T-helper 2 cell treated with Interferon-gamma antibody and Interleukin-4, amounts not matched to agents 100 ng/mL and 5 ng/mL, for 36 hours (primary cell): ENCODE measurements around the gene NCAM2. TPM values are rescaled to one million over a fixed set of nuclear protein-coding genes. Genes with fewer than 3 reads are reported as not detected.
"Not testable (repeated sequence)": the region's sequence is repeated elsewhere in the genome, so short reads cannot be mapped to it uniquely, and the experiment has no call there.

Experiments used
- intact Hi-C: fragments of 100-400 bp; cut with micrococcal nuclease; formaldehyde crosslinking; loops from one replicate; pipeline ENCODE4 v1.15.1; 2023
- total RNA-seq: library from RNA; stranded (reverse); gene quantifications from 2 replicates; pipeline ENCODE4 v1.2.3, GENCODE V29; 2022

The NCAM2 gene
- total RNA-seq, 1 donor from 2014 or later: 0.02 TPM

- intact Hi-C loops: no loop called here
Observed at GRCh38 chr21:21101911-21102310, 103.7 kb downstream of the NCAM2 start.

DNA sequence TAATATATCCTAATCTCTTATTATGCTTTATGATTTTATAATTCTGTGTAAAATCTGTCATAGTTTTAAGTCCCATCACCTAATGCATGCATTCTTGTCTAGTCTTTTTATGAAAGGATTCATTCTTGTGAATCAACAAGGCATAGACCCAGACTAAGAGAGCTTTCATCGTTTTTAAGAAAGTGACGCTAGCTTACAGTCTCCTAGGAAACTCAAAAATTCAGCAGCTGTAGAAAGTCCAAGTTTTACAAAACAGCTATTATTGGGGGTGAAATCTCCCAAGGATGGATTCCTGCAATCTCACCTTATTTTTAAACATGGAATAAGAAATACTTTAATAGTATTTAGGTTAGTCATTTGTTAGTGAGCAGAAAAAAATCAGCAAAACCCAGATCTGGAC is 104.7 kb downstream of the NCAM2 start:
- intact Hi-C loops: no loop called here

DNA sequence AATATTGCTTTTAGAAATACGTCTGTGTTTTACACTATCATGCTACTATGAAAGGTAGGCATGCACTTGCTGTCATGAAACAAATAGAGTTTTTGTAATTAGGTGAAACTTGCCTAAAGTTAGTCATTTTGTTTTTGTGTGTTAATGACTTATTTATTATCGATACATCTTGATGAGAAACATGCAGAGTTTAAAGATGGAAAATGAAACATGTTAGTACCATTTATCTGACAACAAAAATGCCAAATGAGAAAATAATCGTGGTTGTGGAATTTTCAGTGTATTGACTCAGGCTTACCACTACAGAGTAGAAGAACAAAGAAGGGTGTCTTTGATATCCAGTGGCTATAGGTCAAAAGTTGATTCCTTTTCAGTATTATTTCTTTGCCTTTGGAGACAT is 105.5 kb downstream of the NCAM2 start:
- intact Hi-C loops: no loop called here

GRCh38 chr21:21109736-21110135 is 111.5 kb downstream of the NCAM2 start:
- intact Hi-C loops: no loop called here

DNA sequence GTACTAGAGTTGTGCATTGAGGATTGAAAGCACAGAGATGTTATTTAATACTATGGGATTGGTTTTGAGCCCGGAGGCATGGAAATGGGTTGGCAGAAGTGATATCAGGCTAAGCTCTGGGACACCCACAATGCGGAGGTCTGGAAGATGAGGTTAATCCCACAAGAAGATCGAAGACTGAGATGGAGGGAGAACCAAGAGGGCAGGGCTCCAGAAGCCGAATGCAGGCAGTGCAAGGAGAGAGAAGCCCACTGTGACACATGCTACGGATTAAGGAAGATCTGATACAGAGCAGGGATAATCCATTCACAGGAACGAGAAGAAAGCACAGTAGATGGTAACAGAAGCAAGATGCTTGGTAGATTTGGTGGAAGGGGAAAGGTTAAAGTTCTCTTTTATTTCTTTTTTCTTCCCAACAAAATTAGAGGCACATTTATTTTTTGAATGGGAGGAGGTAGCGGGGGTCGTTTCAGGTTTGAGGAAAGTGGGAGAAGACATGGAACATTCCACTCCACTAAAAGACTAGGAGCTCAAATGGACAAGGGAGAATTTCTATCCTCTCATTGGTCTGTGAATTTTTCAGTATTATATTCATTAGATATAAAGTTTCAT is 113.2 kb downstream of the NCAM2 start:
- intact Hi-C loops: no loop called here

DNA sequence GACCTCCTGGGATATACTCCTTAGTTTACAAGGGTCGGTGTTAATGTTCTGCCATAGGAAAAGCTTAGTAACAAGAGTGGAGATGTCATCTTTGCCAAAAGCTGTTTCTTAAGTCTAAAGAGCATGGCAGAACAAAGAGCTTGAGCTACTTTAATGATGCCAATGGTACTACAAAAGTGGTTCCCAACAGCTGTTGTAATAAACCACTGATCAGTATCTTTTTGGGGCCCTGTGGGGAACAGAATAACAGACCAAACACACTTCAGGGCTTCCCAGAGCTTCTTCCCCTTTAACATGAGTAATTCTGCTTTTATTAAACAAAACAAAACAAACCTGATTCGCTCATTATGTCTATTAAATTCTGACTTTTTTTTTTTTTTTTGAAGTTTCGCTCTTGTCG is 116.3 kb downstream of the NCAM2 start:
- intact Hi-C loops: no loop called here

DNA sequence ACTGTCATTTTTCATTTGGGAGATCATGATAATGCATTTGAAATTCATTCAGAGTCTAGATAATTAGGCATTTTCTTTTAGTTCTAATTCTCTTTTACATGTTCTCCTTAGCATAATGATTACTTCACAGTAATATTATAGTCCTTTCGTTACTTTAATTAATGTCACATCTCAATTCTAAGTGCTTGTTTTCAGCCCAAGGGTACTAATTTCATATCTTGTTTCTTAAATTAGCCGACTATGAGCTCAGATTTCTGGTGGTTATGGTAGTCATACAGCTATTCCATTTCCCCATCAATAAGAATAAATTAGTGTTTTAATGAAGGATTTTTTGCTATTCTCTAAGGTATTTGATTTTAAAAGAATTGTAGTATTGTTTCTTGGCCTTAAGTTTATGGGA is 120.9 kb downstream of the NCAM2 start:
- intact Hi-C loops: no loop called here

GRCh38 chr21:21122680-21123079 is 124.5 kb downstream of the NCAM2 start:
- intact Hi-C loops: no loop called here

- intact Hi-C loops: no loop called here
Observed at GRCh38 chr21:21132390-21132789, 134.2 kb downstream of the NCAM2 start.

GRCh38 chr21:21137986-21138385 is 139.8 kb downstream of the NCAM2 start:
- intact Hi-C loops: no loop called here

GRCh38 chr21:21146587-21147373 is 148.6 kb downstream of the NCAM2 start:
- intact Hi-C loops: no loop called here

DNA sequence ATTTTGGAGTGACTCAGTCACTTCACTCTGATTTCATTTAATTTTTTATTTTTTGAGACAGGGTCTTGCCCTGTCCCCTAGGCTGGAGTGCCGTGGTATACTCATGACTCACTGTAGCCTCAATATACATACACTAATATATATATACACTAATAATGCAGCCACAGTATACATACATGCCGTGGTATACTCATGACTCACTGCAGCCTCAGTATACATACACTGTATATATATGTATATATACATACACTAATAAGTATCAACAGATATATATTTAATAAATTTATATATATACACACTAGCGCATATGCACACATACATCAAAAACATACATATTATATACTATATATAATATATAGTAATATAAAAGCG is 149.2 kb downstream of the NCAM2 start:
- intact Hi-C loops: no loop called here

DNA sequence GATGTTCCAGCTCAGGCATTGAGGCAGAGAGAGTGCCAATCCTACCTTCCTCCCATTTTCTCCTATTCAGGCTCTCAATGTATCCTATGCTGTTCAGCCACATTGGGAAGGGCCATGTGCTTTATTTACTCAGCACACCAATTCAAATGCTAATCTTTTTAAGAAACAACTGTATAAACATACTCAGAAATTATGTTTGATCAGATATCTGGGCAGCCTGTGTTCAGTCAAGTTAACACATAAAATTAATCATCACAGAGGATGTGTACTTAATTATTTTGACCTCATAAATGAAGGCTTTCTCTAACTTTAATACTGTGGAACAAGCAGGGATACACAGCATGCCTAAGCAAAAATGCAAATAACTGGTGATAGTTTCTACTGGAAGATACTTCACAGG is 149.8 kb downstream of the NCAM2 start:
- intact Hi-C loops: no loop called here

GRCh38 chr21:21148514-21148913 is 150.3 kb downstream of the NCAM2 start:
- intact Hi-C loops: no loop called here

DNA sequence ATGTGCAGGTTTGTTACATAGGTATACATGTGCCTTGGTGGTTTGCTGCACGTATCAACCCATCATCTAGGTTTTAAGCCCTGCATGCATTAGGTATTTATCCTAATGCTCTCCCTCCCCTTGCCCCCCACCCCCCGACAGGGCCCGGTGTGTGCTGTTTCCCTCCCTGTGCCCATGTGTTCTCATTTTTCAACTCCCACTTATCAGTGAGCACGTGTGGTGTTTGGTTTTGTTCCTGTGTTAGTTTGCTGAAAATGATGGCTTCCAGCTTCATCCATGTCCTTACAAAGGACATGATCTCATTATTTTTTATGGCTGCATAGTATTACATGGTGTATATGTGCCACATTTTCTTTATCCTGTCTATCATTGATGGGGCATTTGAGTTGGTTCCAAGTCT is 151.2 kb downstream of the NCAM2 start:
- intact Hi-C loops: not testable (repeated sequence)

DNA sequence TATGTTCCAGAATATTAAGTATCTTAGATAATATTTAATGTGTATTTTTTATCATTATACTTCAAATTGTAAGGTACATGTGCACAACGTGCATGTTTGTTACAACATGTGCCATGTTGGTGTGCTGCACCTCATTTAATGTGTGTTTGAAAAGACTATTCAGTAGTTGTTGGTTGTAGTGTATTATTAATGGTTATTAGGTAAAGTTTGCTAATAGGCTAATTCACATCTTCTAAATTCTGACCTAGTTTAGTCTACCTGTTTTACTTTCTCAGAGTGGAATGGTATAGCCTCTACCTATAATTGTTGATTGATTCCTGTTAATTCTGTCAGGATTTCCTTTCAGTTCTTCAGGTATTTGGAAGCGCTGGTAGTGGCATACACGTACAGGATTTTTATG is 153.0 kb downstream of the NCAM2 start:
- intact Hi-C loops: no loop called here

DNA sequence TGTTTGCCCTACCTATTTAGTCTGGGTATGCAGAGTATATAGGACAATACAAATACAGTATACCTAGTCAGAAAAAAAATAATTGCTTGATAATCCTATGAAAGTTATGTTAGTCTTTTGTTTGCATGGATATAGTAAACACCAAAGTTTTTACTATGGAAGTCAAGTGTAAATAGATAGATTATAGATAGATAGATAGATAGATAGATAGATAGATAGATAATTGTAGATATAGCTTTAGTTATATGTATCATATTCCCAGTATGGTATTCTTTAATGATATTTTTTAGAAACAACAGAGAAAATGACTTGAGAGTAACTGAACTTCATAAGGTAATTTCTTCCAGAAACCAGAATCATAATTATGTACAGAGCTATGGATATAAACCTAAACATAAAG is 158.2 kb downstream of the NCAM2 start:
- intact Hi-C loops: no loop called here

GRCh38 chr21:21156957-21157356 is 158.7 kb downstream of the NCAM2 start:
- intact Hi-C loops: no loop called here

DNA sequence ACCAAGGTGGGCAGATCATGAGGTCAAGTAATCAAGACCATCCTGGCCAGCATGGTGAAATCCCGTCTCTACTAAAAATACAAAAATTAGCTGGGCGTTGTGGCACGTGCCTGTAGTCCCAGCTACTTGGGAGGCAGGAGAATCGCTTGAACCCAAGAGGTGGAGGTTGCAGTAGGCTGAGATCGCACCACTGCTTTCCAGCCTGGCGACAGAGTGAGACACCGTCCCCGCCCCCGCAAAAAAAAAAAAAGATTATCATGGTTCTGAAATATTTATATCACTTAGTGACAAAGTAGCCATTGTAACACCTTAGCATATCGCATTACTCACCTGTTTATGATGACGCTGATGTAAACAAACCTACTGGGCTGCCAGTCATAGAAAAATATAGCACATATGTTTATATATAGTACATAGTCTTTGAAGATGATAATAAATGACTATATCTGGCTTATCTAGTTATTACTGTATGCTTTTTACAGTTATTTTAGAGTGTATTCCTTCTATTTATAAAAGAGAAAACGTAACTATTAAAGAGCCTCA is 160.2 kb downstream of the NCAM2 start:
- intact Hi-C loops: no loop called here

DNA sequence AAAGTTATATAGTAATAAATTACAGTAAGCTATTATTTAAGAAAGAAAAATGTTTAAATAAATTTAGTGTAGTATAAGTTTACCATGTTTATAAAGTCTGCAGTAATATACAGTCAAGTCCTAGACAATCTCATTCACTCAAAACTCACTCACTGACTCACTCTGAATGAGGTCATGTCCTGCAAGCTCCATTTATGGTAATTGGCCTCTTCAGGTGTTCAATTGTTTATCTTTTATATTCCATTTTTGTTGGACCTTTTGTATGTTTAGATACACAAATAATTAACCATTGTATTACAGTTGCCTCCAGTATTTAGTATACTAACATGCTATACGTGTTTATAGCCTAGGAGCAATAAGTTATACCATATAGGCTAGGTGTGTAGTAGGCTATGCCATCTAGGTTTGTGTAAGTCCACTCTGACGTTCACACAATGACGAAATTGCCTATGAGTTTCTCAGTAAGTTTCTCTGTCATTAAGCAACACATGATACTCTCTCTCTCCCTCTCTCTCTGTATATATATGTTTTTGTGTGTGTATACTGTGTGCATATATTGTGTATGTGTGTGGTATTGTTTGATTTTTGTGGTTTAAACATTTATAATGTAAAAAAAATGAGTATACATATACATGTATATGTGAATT is 161.2 kb downstream of the NCAM2 start:
- intact Hi-C loops: no loop called here

DNA sequence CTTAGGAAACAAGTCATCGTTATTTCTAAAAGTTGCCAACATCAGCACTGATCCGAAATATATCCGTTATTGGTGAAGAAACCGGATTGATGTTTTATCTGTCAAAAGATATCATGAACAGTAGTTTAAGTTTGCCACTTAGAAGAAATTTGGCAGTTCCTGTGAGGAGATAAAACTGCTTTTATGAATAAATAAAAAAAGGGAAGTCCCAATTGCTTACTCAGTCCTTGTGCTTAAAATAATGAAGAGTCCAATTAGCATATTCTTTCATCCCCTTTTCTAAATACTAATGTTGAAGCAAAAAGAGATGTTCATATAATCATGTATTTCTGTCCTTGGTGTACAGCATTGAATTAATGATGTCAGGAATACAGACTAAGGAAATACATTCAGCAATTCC is 164.6 kb downstream of the NCAM2 start:
- intact Hi-C loops: loop anchor here (5.0 kb wide), 1 partner anchor 210 kb away; no protein-coding TSS in a partner anchor

- intact Hi-C loops: loop anchor here (2.0 to 5.0 kb wide), 2 partner anchors 208 to 1629 kb away; no protein-coding TSS in a partner anchor
Observed at GRCh38 chr21:21163904-21164303, 165.7 kb downstream of the NCAM2 start.
